Cardiac septum (tissue), 1 donor: ENCODE results near the gene SUN1. TPM values are rescaled to one million over a fixed set of nuclear protein-coding genes. Genes with fewer than 3 reads are reported as not detected.

Source experiments
- DNase-seq: peaks from one replicate; pipeline ENCODE4 v3.0.0-alpha.2; 2020; ENCODE audit warnings: low spot score
- intact Hi-C: fragments of 100-400 bp; cut with DNase I; formaldehyde crosslinking; loops from one replicate; pipeline ENCODE4 v1.14.0; 2022
- total RNA-seq: library from RNA; stranded (reverse); fragmentation: NEBNext Ultra II Directional; extraction: Animal tissue kit (Norgen Biotek cat#: 25700); gene quantifications from one replicate; pipeline ENCODE4 v1.2.1, GENCODE V29; 2021
- donor health status: DM: no; HTN: no; CAD: no.

The SUN1 gene
- total RNA-seq, 1 donor from 2014 or later, result 153 TPM

GRCh38 chr7:909358-910329 lies 77.4 kb downstream of the SUN1 start:
- DNase-seq, result peak; percentile 91
- intact Hi-C loops, result loop anchor here (5.0 kb wide), 1 partner anchor 48 kb away; no protein-coding TSS in a partner anchor

GRCh38 chr7:910441-910861 lies 78.2 kb downstream of the SUN1 start:
- DNase-seq, result no peak
- intact Hi-C loops, result no loop called here

DNA sequence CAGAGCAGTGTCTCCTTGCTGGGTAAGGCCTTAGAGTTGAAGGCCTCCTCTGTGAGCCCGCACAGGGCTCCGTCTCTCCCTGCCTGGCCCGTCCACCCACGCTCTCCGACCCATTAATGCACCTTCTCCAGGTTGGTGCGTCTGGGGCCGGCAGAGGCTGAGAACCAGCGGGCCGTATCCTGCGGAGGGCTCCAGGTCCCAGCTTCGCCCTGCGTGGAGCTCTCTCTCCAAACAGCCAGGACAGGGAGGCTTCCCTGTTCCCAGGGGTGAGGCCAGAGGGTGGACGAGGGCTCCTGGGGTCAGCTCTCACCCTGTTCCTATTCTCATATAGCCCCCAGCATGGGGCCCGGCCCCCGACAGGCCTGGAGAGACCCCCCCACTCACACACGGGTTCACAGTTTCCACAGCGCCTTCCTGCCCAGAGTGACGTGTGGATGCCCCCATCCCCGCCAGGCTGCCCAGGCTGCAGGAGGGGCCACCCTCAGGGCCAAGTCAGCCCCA lies 78.7 kb downstream of the SUN1 start:
- intact Hi-C loops, result no loop called here

DNA sequence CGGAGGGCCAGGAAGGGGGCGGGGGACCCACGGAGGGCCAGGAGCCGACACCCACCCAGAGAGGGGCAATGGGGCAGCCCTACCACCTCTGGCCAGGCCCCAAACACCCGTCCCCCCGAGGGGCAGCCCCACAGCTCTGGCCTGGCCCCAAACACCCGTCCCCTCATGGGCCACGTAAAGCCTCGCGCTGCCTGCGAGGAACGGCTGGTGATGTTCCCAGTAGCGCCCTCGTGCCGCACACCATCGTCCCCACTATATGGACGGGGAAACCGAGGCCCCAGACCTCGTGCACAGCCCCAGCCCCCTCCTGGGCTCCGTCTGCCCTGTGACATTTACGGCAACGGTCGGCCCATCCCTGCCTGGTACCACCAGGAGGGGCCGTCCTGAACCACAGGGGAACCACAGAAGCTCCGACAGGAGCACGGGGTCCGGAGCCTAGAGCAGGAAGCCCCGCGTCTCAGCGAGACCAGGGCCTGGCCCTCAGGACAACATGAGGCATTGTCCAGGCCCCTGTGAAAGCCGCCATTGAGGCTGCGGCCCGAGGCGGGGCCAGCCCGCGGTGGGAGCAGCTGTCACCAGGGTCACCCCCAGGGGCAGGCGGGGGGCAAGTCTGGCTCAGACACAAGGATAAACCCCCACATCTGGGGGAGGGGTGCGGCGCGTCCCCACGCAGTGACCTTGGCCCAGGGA lies 79.7 kb downstream of the SUN1 start:
- intact Hi-C loops, result no loop called here

More for the DNA sequence above, 78.7 kb downstream of the SUN1 start:
- DNase-seq, result no peak

DNA sequence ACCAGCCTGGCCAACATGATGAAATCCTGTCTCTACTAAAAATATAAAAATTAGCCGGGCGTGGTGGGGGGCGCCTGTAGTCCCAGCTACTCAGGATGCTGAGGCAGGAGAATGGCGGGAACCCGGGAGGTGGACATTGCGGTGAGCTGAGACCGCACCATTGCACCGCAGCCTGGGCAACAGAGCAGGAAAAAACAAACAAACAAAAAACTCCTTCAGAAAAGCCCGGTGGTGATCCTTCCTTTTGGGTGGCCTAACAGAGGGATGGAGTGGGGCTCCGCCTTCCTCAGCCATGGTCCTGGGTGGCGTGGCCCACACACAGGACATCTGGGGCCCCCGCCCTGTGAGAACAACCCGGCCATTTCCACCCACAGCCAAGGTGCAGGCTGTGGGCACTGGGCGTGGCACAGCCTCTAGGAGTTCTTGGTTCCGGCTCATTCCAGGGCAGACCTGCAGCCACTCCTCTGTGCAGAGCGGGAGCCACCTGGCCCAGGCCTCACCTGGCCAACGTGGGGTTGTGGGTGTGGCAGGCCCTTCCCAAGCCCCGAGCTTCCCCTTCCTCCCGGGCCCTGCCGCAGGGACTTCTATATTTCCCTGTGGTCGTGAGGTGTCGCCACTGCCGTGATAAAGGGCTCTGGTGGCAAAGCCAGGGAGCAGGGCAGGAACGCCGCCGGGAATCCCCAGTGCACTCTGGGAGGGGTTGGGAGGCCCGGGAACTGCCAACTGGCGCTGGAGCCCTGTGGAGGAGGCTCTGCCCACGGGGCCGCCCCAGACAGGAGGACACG lies 81.7 kb downstream of the SUN1 start:
- intact Hi-C loops, result no loop called here
- no peak for DNase-seq

More for the DNA sequence above, 79.7 kb downstream of the SUN1 start:
- DNase-seq, result no peak

DNA sequence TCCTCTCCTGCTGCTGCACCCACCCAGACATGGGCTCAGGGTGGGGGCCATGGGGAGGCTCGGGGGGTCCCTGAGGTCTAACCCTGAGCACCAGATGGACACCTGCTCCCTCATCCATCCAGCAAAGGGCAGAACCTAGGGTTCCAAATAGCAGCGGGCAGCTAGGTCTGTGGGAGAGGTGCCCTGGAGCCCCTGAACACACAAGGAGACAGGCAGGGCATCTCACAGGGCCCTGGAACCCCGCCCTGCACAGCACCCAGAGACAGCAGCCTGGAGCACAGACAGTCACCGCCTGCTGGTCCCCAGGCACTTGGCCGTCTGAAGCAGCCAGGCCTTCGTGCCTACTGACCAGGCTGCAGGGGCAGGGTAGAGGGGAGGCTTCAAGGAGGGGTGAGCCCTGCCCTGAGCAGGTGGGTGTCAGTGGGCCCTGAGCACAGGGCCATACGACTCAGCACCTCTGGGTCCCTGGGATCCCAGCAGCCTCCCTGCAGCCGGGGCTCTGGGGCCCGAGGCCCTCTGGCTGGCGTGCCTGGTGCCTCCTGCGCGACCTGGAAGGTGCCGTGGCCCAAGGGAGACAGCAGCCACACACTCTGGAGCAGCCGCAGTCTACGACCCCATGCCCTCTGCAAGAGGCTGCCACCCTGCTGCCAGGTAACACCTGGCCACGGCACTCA lies 82.4 kb downstream of the SUN1 start:
- intact Hi-C loops, result no loop called here
- DNase-seq, result no peak

GRCh38 chr7:915291-916218 lies 83.3 kb downstream of the SUN1 start:
- intact Hi-C loops, result no loop called here
- DNase-seq, result no peak

- DNase-seq, result peak; percentile 17
- intact Hi-C loops, result no loop called here
Observed at GRCh38 chr7:916291-916941, 84.1 kb downstream of the SUN1 start.

GRCh38 chr7:917255-918117 lies 85.2 kb downstream of the SUN1 start:
- DNase-seq, result peak; percentile 68
- intact Hi-C loops, result no loop called here

DNA sequence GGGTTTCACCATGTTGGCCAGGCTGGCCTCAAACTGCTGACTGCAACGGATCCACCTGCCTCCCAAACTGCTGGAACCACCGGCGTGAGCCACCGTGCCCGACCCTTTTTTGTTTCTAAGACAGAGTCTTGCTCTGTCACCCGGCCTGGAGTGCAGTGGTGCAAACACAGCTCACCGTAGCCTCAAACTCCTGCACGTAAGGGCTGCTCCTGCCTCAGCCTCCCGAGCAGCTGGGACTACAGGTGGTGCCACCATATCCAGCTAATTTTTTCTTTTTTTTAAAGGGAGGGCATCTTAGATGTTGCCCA lies 85.8 kb downstream of the SUN1 start:
- peak; percentile 47 for DNase-seq
- intact Hi-C loops, result no loop called here

GRCh38 chr7:918441-919113 lies 86.3 kb downstream of the SUN1 start:
- DNase-seq, result peak; percentile 65
- intact Hi-C loops, result no loop called here

DNA sequence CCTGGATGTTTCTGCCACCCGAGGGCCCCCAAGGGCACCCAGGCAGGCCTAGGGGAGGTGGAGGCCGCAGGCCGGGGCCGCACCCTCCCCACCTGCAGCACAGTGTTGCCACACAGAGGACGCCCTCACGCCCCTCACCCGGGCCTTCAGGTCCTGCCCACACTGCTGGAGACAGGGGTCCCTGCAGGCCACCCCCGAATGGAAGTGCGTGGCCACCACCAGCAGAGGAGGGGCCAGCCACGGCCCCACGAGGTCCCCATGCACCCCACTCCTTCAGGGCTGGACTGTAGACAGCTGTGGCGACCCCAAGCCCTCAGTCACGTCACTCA lies 86.8 kb downstream of the SUN1 start:
- intact Hi-C loops, result no loop called here
- DNase-seq, result peak; percentile 59

DNA sequence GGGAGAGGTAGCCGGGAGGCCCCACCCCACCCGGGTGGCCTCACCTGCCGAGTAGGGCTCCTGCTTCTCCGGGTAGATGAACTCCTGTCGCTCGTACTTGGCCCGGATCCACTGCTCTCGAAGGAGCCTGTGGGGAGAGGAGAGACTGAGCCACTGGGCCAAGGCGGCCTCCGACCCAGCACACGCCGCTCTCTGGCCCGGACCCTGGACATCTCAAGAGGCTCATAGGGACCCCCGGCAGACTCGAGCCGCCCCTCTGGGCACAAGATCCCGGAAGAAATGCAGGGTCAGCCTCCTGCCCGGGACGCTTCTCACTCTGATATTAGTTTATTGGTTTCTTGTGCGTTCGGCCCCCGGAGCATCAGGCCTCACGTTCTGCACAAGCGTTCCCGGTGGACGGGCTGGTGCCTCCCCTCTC lies 87.7 kb downstream of the SUN1 start:
- intact Hi-C loops, result no loop called here
- peak; percentile 54 for DNase-seq

DNA sequence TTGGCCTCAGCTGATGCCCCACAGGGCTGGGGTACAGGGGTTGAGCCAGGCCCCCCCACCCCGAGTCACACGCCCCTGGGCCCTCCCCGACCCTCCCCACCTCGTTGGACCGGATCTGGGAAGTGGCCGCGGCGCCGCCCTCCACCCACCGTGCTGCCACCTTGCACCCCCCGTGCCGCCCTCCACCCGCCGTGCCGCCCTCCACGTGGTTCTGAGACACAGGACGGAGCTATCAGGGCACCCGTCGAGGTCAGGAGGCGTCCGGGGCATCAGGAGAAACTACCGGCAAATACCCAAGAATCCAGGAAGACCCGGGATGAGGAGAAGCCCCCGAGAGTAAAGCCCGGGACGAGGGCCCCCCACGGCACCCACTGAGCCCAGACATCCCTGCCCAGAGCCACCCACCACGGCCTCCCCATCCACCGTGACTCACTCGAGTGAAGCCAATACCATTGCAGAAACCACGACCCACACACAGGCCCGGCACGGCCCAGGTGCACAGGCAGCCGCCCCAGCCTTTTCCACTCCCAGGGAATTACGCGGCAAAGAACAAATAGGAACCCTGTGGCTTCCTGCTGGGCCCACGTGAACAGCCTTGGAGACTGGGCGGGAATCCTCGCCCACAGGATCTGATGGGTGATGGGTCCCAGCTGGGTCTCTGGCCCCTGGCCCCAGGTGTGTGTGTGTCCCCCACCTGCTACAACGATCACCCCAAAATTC lies 88.2 kb downstream of the SUN1 start:
- peak; percentile 67 for DNase-seq
- intact Hi-C loops, result no loop called here

DNA sequence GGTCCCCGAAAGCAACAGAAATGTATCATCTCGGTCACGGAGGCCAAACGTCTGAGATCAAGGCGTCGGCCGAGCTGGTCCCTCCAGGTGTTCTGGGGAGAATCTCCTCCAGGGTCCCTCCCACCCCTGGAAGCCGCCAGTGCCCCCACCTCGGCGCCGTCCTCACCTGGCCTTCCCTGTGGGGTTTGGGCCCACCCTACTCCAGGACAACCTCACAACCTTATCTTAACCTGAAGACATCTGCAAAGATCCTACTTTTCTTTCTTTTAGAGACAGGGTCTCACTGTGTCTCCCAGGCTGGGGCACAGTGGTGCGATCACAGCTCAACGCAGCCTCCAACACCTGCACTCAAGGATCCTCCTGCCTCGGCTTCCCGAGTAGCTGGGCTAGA lies 88.8 kb downstream of the SUN1 start:
- intact Hi-C loops, result no loop called here
- peak; percentile 71 for DNase-seq
